H9 (cell line): Measurements from ENCODE around the gene ACACA. TPM values are rescaled to one million over a fixed set of nuclear protein-coding genes. Genes with fewer than 3 reads are reported as not detected.

Experiments
- DNase-seq: peaks from one replicate; pipeline ENCODE4 v3.0.0-alpha.2; 2017
- H2AFZ ChIP-seq: one replicate; pipeline ENCODE4 v1.6.1; 2013; ENCODE audit warnings: mild to moderate bottlenecking, low read length, control low read depth, moderate library complexity
- H2AK5ac ChIP-seq: 2 replicates; pipeline ENCODE4 v1.6.1; 2013; ENCODE audit warnings: low read length, control low read depth, mixed read lengths; ENCODE audit not compliant: insufficient read length
- H2BK120ac ChIP-seq: one replicate; pipeline ENCODE4 v1.6.1; 2013; ENCODE audit warnings: low read depth, mild to moderate bottlenecking, low read length, control low read depth, inconsistent platforms; ENCODE audit not compliant: poor library complexity, severe bottlenecking
- H2BK12ac ChIP-seq: 2 replicates; pipeline ENCODE4 v1.6.1; 2013; ENCODE audit warnings: low read length, control low read depth, mixed read lengths, low read depth; ENCODE audit not compliant: insufficient read length
- H2BK15ac ChIP-seq: 2 replicates; pipeline ENCODE4 v1.6.1; 2013; ENCODE audit warnings: low read depth, low read length, control low read depth
- H2BK20ac ChIP-seq: one replicate; pipeline ENCODE4 v1.6.1; 2013; ENCODE audit warnings: low read depth, mild to moderate bottlenecking, low read length, control low read depth, inconsistent platforms; ENCODE audit not compliant: poor library complexity, severe bottlenecking
- H2BK5ac ChIP-seq: 2 replicates; pipeline ENCODE4 v1.6.1; 2013; ENCODE audit warnings: low read length, control low read depth, mixed read lengths; ENCODE audit not compliant: insufficient read length
- H3K14ac ChIP-seq: 2 replicates; pipeline ENCODE4 v1.6.1; 2013; ENCODE audit warnings: low read length, control low read depth; ENCODE audit not compliant: insufficient read depth
- H3K18ac ChIP-seq: 2 replicates; pipeline ENCODE4 v1.6.1; 2013; ENCODE audit warnings: low read depth, mild to moderate bottlenecking, mixed read lengths, low read length, control low read depth; ENCODE audit not compliant: insufficient read length
- H3K23ac ChIP-seq: 2 replicates; pipeline ENCODE4 v1.6.1; 2013; ENCODE audit warnings: low read length, control low read depth, mixed read lengths, low read depth; ENCODE audit not compliant: insufficient read length
- H3K23me2 ChIP-seq: 2 replicates; pipeline ENCODE4 v1.6.1; 2013; ENCODE audit warnings: low read depth, mild to moderate bottlenecking, mixed read lengths, low read length, control low read depth; ENCODE audit not compliant: insufficient read length, poor library complexity, severe bottlenecking
- H3K27ac ChIP-seq: 2 replicates; pipeline ENCODE4 v1.5.1; 2013; ENCODE audit warnings: low read length, control low read depth, mixed read lengths, low read depth; ENCODE audit not compliant: insufficient read length
- H3K27me3 ChIP-seq: 2 replicates; pipeline ENCODE4 v1.6.1; 2013; ENCODE audit warnings: low read length, control low read depth, inconsistent platforms; ENCODE audit not compliant: insufficient read depth
- H3K4ac ChIP-seq: 2 replicates; pipeline ENCODE4 v1.6.1; 2013; ENCODE audit warnings: low read depth, mild to moderate bottlenecking, control low read depth, inconsistent platforms, low read length, moderate library complexity
- H3K4me1 ChIP-seq: 2 replicates; pipeline ENCODE4 v1.6.1; 2013; ENCODE audit warnings: low read length, control low read depth, inconsistent platforms; ENCODE audit not compliant: insufficient read depth
- H3K4me2 ChIP-seq: 2 replicates; pipeline ENCODE4 v1.6.1; 2013; ENCODE audit warnings: low read length, control low read depth, mixed read lengths; ENCODE audit not compliant: insufficient read length, insufficient read depth
- H3K56ac ChIP-seq: 2 replicates; pipeline ENCODE4 v1.6.1; 2013; ENCODE audit warnings: low read depth, mild to moderate bottlenecking, mixed read lengths, low read length, control low read depth; ENCODE audit not compliant: insufficient read length
- H3K79me1 ChIP-seq: 2 replicates; pipeline ENCODE4 v1.6.1; 2013; ENCODE audit warnings: low read depth, mild to moderate bottlenecking, moderate library complexity, low read length, control low read depth, inconsistent platforms; ENCODE audit not compliant: insufficient read depth, poor library complexity, severe bottlenecking
- H3K79me2 ChIP-seq: 2 replicates; pipeline ENCODE4 v1.6.1; 2013; ENCODE audit warnings: low read length, control low read depth, inconsistent platforms; ENCODE audit not compliant: insufficient read depth
- H3K9ac ChIP-seq: 2 replicates; pipeline ENCODE4 v1.6.1; 2013; ENCODE audit warnings: low read length, control low read depth, mixed read lengths; ENCODE audit not compliant: insufficient read length; ENCODE audit errors: extremely low read depth
- H3K9me3 ChIP-seq: one replicate; pipeline ENCODE4 v1.6.1; 2013; ENCODE audit warnings: low read depth, low read length, inconsistent platforms; ENCODE audit not compliant: control insufficient read depth
- H3T11ph ChIP-seq: one replicate; pipeline ENCODE4 v1.6.1; 2013; ENCODE audit warnings: mild to moderate bottlenecking, low read length, control low read depth, inconsistent platforms
- H4K20me1 ChIP-seq: one replicate; pipeline ENCODE4 v1.6.1; 2013; ENCODE audit not compliant: control insufficient read depth, insufficient read length, insufficient read depth
- H4K5ac ChIP-seq: 2 replicates; pipeline ENCODE4 v1.6.1; 2013; ENCODE audit warnings: low read depth, mild to moderate bottlenecking, mixed read lengths, low read length, control low read depth; ENCODE audit not compliant: insufficient read length
- H4K8ac ChIP-seq: replicated peaks from 2 replicates; pipeline ENCODE4 v1.6.1; 2013; ENCODE audit warnings: low read length, control low read depth, mixed read lengths, low read depth; ENCODE audit not compliant: insufficient read length
- H4K91ac ChIP-seq: 2 replicates; pipeline ENCODE4 v1.6.1; 2013; ENCODE audit warnings: low read depth, mild to moderate bottlenecking, moderate library complexity, mixed read lengths, low read length, control low read depth; ENCODE audit not compliant: insufficient read length
- H3K27ac Mint-ChIP-seq, 3 experiments: 2 replicates in 2 of 3; 3 replicates in 1 of 3; pipeline ENCODE4 v1.8.0; 2020 to 2021; ENCODE audit warnings: mixed read lengths in 3 of 3, mild to moderate bottlenecking in 1 of 3, moderate library complexity in 1 of 3
- H3K27me3 Mint-ChIP-seq: 2 replicates; pipeline ENCODE4 v1.8.0; 2021; ENCODE audit warnings: low read depth, mild to moderate bottlenecking, moderate library complexity, mixed read lengths
- H3K36me3 Mint-ChIP-seq, 3 experiments: 2 replicates in 2 of 3; 3 replicates in 1 of 3; pipeline ENCODE4 v1.8.0; 2020 to 2021; ENCODE audit warnings: low read depth in 3 of 3, mixed read lengths in 3 of 3; ENCODE audit not compliant: insufficient read depth in 1 of 3
- H3K4me1 Mint-ChIP-seq, 2 experiments: 2 replicates each; pipeline ENCODE4 v1.8.0; 2020; ENCODE audit warnings: mixed read lengths in 2 of 2
- H3K4me3 Mint-ChIP-seq, 2 experiments: 2 replicates in 1 of 2; 3 replicates in 1 of 2; pipeline ENCODE4 v1.8.0; 2020 to 2021; ENCODE audit warnings: mild to moderate bottlenecking in 2 of 2, mixed read lengths in 2 of 2, moderate library complexity in 1 of 2
- H3K9me3 Mint-ChIP-seq, 2 experiments: 2 replicates in 1 of 2; 3 replicates in 1 of 2; pipeline ENCODE4 v1.8.0; 2020; ENCODE audit warnings: mild to moderate bottlenecking in 2 of 2, mixed read lengths in 2 of 2, moderate library complexity in 1 of 2
- CTCF ChIP-seq: fragments of 200-600 bp; sonication (generic); conservative IDR thresholded peaks from 3 replicates; pipeline ENCODE4 v1.8.0; 2021; ENCODE audit warnings: antibody characterized with exemption, mild to moderate bottlenecking
- WGBS: extraction: QIAGEN DNeasy Blood & Tissue Kit; methylation state at CpG from one replicate; pipeline ENCODE4 v1.1.7; 2013; ENCODE audit warnings: missing lambda C conversion rate, low lambda C conversion rate, mixed read lengths; ENCODE audit not compliant: insufficient read length; ENCODE audit errors: extremely low coverage; 5-methylcytosine and 5-hydroxymethylcytosine counted together
- total RNA-seq: library from RNA; stranded (reverse); gene quantifications from 2 replicates; pipeline ENCODE4 v1.2.1, GENCODE V29; 2021

The ACACA gene
- total RNA-seq, 1 experiment from 2014 or later = 135 TPM

GRCh38 chr17:37438141-37438540 lies 31.5 kb upstream of the ACACA start:
- WGBS = no CpG with 5 or more reads among the region's 4 CpGs
- H3K4me2 ChIP-seq = no peak overlapping the region

More at GRCh38 chr17:37438141-37438540, 31.5 kb upstream of the ACACA start:
- H3K27ac ChIP-seq = no peak overlapping the region
- no peaks in the 10 kb centered on the region for H3K27me3 ChIP-seq
- H3K79me2 ChIP-seq = no peaks in the 10 kb centered on the region
- H3K23me2 ChIP-seq = no peaks in the 10 kb centered on the region
- no peak for DNase-seq
- H2AFZ ChIP-seq = no peak overlapping the region
- Mint-ChIP-seq H3K27ac (peak overlapping the region in 1 of 3 experiments; percentile 79; a peak in 1 of 7 replicates), H3K4me1 (no peaks in the 10 kb centered on the region), H3K36me3 (peaks cover 4 to 60% (median 53%) of the 10 kb centered on the region in 3 experiments; a peak in 6 of 7 replicates), H3K9me3 (no peaks in the 10 kb centered on the region), H3K27me3 (no peaks in the 10 kb centered on the region), H3K4me3 (no peak overlapping the region)
- no peak overlapping the region for H3K56ac ChIP-seq
- no peak overlapping the region for H2AK5ac ChIP-seq
- no peak overlapping the region for H2BK120ac ChIP-seq
- no peaks in the 10 kb centered on the region for H4K20me1 ChIP-seq
- H3T11ph ChIP-seq = no peak overlapping the region
- H4K8ac ChIP-seq = no peak overlapping the region
- H3K23ac ChIP-seq = no peak overlapping the region
- H3K79me1 ChIP-seq = peaks cover 2% of the 10 kb centered on the region
- no peak overlapping the region for H3K4ac ChIP-seq
- no peaks in the 10 kb centered on the region for H3K4me1 ChIP-seq
- no peak overlapping the region for H2BK15ac ChIP-seq
- no peak overlapping the region for H2BK20ac ChIP-seq
- no peak overlapping the region for H3K18ac ChIP-seq
- H4K91ac ChIP-seq = no peak overlapping the region
- H2BK12ac ChIP-seq = no peak overlapping the region
- H2BK5ac ChIP-seq = no peak overlapping the region
- H3K9ac ChIP-seq = no peak overlapping the region
- H3K14ac ChIP-seq = no peak overlapping the region
- TF ChIP-seq CTCF = peak; percentile 66
- H4K5ac ChIP-seq = no peak overlapping the region
- H3K9me3 ChIP-seq = no peaks in the 10 kb centered on the region
